ENCODE measurements around the gene SUPT6H. TPM values are rescaled to one million over a fixed set of nuclear protein-coding genes. Genes with fewer than 3 reads are reported as not detected.

Gene SUPT6H
- total and polyA plus RNA-seq, 9 of the 15 experiments (the other 6 are each of a cell fraction or from before 2014, with no cell fraction given), result 1.7 to 77.7 (median 49.2) TPM

- peak; percentile 52; the same call in 1 of the 2 replicates for TF ChIP-seq ETS1 (conservative IDR thresholded peaks at IDR 0.05; ENCODE audit: control insufficient read depth, low read depth, low read length)
- 0 out of 4 replicates have a peak, but pooled peaks of 1 of the 2 experiments have one; percentile 79 for TF ChIP-seq ARNT (IDR thresholded peaks at IDR 0.05)
- TF ChIP-seq BRD4 (IDR thresholded peaks at IDR 0.05), result no peak
- TF ChIP-seq STAT5A (IDR thresholded peaks at IDR 0.05; ENCODE audit: borderline replicate concordance, low read length), result no peak
- no peak for TF ChIP-seq ZNF449 (CRISPR knock-in tag; IDR thresholded peaks at IDR 0.05)
- 0 out of 2 replicates have a peak, but pooled peaks have one; percentile 17 for TF ChIP-seq PTBP1 (IDR thresholded peaks at IDR 0.05; ENCODE audit: low read depth, low read length)
- TF ChIP-seq TOE1 (IDR thresholded peaks at IDR 0.05; ENCODE audit: borderline replicate concordance), result no peak
- TF ChIP-seq TOE1 (CRISPR knock-in tag; IDR thresholded peaks at IDR 0.05; ENCODE audit: borderline replicate concordance, low read depth), result no peak
- no peak for TF ChIP-seq RBM22 (IDR thresholded peaks at IDR 0.05; ENCODE audit: low read depth, low read length, poor library complexity, severe bottlenecking)
- TF ChIP-seq EWSR1 (IDR thresholded peaks at IDR 0.05; ENCODE audit: borderline replicate concordance, low read depth, partially characterized antibody), result no peak
- TF ChIP-seq SREBF1 (IDR thresholded peaks at IDR 0.05; ENCODE audit: borderline replicate concordance, low read depth, low read length), result no peak
- no peak for TF ChIP-seq SMARCB1 (IDR thresholded peaks at IDR 0.05; ENCODE audit: insufficient read length, low read depth)
- no peak for TF ChIP-seq SFPQ (IDR thresholded peaks at IDR 0.05; ENCODE audit: low read depth, low read length)
- TF ChIP-seq RFX1 (IDR thresholded peaks at IDR 0.05), result no peak
- no peak for TF ChIP-seq HDGF (IDR thresholded peaks at IDR 0.05)
- TF ChIP-seq SP2 (IDR thresholded peaks at IDR 0.05; ENCODE audit: extremely low read depth, low read depth, low read length, poor library complexity, severe bottlenecking), result no peak
- TF ChIP-seq CTCFL (IDR thresholded peaks at IDR 0.05; ENCODE audit: borderline replicate concordance, insufficient read depth, low read depth, low read length, poor library complexity, severe bottlenecking), result peak; percentile 60
- TF ChIP-seq ZNF695 (CRISPR knock-in tag; IDR thresholded peaks at IDR 0.05), result no peak
- TF ChIP-seq ZNF24 (IDR thresholded peaks at IDR 0.05), result no peak
- no peak for TF ChIP-seq NFIX (CRISPR knock-in tag; IDR thresholded peaks at IDR 0.05; ENCODE audit: low read depth)
- TF ChIP-seq RB1 (IDR thresholded peaks at IDR 0.05; ENCODE audit: low read depth), result no peak
- no peak for TF ChIP-seq CBFB (CRISPR knock-in tag; IDR thresholded peaks at IDR 0.05)
- TF ChIP-seq ZNF217 (CRISPR knock-in tag; IDR thresholded peaks at IDR 0.05), result no peak
Measured at GRCh38 chr17:28725166-28725659, 63.2 kb downstream of the SUPT6H start (continued).

Measured in K562 (cell line).